ENCODE measurements around the gene REEP1.
A peak's percentile ranks its signal among the peaks of the same experiment; 100 is the strongest.

REEP1 gene, protein sequence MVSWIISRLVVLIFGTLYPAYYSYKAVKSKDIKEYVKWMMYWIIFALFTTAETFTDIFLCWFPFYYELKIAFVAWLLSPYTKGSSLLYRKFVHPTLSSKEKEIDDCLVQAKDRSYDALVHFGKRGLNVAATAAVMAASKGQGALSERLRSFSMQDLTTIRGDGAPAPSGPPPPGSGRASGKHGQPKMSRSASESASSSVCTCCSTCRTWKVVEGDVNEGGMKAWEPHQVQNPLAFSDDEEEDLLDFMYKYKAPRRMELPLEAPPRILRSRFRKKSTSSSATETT

DNA sequence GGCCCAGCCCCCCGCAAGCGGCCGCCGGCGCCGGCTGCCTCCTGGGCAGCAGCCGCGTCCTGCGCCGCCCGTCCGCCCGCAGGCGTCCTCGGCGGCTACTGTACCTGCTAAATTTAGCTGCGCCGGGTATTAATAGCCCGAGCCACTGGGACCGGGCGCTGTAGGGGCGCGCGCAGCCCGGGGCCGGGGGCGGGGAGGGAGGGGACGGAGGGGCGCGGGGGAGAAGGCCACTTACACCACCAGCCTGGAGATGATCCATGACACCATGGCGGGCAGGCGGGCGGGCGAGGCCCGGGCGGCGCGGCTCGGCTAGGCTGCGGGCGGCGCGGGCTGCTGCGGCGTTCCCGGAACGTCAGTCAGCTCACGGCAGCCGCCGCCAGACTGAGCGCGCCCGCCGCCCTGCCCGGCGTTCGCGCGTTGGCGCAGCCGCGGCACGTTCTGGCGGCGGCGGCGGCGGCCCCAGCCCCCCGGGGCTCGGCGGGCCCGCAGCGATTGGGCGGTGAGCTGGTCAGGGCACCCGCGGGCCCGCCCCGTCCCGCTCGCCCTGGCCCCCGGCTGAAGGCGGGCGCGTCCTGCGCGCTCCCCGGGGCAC, at the start of gene REEP1:
Gene REEP1 (minus strand): TSS at position 383 of the 592 bp plus-strand sequence. CDS start 116 bp downstream, at position 267.
- TF ChIP-seq, protein P1, sequence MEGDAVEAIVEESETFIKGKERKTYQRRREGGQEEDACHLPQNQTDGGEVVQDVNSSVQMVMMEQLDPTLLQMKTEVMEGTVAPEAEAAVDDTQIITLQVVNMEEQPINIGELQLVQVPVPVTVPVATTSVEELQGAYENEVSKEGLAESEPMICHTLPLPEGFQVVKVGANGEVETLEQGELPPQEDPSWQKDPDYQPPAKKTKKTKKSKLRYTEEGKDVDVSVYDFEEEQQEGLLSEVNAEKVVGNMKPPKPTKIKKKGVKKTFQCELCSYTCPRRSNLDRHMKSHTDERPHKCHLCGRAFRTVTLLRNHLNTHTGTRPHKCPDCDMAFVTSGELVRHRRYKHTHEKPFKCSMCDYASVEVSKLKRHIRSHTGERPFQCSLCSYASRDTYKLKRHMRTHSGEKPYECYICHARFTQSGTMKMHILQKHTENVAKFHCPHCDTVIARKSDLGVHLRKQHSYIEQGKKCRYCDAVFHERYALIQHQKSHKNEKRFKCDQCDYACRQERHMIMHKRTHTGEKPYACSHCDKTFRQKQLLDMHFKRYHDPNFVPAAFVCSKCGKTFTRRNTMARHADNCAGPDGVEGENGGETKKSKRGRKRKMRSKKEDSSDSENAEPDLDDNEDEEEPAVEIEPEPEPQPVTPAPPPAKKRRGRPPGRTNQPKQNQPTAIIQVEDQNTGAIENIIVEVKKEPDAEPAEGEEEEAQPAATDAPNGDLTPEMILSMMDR (IDR thresholded peaks at IDR 0.05) = no peak

DNA sequence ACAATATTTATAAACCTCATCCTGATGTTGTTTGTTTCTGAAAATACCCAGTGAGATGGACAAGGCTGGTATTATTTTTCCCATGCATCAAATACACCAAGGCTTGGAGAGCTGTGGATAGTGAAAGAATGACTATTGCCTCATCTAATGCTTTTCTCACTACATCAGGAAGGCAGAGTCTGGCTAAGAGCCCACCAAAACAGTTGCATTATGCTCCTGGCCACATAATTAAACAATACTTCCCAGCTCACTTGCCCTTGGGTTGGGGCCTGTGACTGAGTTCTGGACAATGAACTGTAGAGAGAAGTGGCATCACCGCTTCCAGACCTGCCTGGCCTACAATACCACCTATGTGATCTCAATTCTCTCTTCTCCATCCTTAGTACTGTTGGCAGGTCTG, 46.4 kb upstream of the REEP1 start:
- TF ChIP-seq, protein P1 (IDR thresholded peaks at IDR 0.05) = no peak

DNA sequence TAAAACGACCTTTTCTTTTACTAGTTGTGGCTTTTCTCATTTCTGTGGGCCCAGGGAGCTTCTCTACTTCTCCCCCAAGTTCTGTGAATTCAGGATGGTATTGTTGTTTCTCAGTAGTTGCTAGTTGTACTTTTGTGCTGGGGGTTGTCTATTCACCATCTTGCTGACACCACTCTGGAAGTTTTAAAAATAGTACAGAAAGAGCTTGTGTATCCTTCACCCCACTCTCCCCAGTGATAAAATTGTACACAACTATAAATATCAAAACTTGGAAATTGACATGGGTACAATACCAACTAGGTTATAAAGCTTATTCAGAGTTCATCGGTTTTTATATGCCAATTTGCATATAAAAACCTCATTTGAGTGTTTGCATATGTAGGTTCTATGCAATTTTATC, 45.3 kb upstream of the REEP1 start:
- TF ChIP-seq, protein P1 (IDR thresholded peaks at IDR 0.05) = no peak

DNA sequence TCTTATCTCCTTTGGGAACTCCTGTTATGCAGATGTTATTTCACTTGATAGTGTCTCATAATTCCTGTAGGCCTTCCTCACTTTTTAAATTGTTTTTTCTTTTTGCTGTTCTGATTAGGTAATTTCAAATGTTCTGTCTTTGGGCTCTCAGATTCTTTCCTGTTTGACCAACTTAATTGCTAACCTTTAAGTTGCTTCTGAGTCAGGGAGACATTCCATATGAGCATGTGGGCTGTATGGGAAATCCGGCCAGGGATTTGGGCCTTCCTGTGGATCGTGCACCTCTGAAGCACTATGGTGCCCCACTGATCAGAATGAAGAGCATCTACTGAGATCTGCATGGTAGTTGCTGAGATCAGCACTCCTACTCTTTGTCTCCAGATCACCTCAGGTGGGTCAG, 44.7 kb upstream of the REEP1 start:
- TF ChIP-seq, protein P1 (IDR thresholded peaks at IDR 0.05) = no peak

DNA sequence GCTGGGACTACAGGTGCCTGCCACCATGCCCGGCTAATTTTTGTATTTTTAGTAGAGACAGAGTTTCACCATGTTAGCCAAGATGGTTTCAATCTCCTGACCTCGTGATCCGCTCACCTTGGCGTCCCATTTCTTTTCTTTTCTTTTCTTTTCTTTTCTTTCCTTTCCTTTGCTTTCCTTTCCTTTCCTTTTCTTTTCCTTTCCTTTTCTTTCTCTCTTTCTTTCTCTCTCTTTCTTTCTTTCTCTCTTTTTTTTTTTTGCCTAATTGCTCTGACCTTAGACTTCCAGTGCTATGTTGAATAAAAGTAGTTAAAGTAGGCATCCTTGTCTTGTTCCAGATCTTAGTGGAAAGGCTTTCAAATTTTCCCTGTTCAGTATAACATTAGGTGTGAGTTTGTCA, 41.0 kb upstream of the REEP1 start:
- TF ChIP-seq, protein P1 (IDR thresholded peaks at IDR 0.05) = no peak

DNA sequence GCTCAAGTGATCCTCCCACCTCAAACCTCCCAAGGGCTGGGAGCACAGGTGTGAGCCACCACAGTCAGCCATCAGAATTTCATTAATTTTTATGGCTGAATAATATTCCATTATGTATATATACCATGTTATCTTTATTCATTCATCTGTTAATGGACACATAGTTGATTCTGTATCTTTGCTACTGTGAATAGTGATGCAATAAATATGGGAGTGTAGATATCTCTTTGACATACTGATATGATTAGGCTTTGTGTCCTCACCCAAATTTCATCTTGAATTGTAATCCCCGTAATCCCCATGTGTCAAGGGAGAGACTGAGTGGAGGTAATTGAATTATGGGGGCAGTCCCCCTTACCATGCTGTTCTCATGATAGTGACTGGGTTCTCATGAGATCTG, 38.2 kb upstream of the REEP1 start:
- TF ChIP-seq, protein P1 (IDR thresholded peaks at IDR 0.05) = no peak

DNA sequence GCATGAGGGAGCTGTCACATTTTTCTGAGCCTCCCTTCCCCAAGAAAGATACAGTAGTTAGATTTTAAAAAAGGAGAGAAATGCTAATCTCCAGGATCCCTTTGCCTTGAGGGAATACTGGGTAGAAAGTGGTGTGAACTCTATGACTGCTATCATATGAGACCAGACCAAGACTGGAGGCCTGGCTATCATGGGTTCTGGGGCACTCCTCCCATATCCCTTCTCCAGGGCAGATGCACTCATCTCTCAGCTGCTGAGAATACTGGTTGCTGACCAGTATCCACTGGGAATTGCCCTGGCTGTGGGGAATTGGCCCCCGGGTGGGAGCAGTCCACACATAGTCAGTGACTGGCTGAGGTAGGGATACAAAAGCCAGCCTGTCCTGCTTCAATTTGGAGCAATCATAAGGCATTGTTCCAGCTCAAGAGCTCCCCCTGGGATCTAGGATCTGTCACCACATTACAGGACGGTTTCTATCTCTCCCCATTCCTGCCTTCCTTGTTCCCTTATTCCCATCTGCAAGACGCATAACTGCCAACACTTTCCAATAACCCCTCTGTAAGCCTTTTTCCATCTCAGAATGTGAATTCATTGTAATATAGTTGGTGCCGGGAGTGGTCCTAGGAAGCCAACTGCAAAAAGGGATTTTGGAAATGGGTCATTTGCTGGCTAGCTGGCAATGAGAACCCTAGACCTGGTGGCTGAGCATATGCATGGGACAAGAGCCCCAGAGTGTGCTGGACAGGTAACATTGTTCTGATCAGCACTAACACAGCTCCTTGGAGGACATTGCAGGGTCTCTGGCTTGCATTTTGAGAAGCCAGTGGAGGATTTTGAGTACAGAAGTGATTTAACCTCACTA, 35.4 kb upstream of the REEP1 start:
- TF ChIP-seq, protein P1 (IDR thresholded peaks at IDR 0.05) = peak; percentile 62

Measured in LNCAP (cell line).